Skeletal muscle cell (primary cell): ENCODE results near the gene IGF2BP3.
A peak's percentile ranks its signal among the peaks of the same experiment; 100 is the strongest.
"Not testable (repeated sequence)": the region's sequence is repeated elsewhere in the genome, so short reads cannot be mapped to it uniquely, and the experiment has no call there.

Experiments used
- DNase-seq: peaks from one replicate; pipeline ENCODE4 v3.0.0-alpha.2; 2010; ENCODE audit warnings: low read depth
- H3K4me3 ChIP-seq: 2 replicates; pipeline ENCODE4 v1.5.1; 2011; ENCODE audit warnings: low read depth, mild to moderate bottlenecking, control low read depth, low read length, moderate library complexity

The IGF2BP3 gene

GRCh38 chr7:23434147-23434917 is 36.0 kb downstream of the IGF2BP3 start:
- DNase-seq, result no peak
- H3K4me3 ChIP-seq, result no peak overlapping the region

- no peak for DNase-seq
Observed at GRCh38 chr7:23431702-23432199, 38.5 kb downstream of the IGF2BP3 start.

GRCh38 chr7:23430893-23431259 is 39.4 kb downstream of the IGF2BP3 start:
- no peak overlapping the region for H3K4me3 ChIP-seq
- peak; percentile 29 for DNase-seq

More at GRCh38 chr7:23431702-23432199, 38.5 kb downstream of the IGF2BP3 start:
- H3K4me3 ChIP-seq, result no peak overlapping the region

- H3K4me3 ChIP-seq, result no peak overlapping the region
- DNase-seq, result no peak
Observed at GRCh38 chr7:23426876-23427275, 43.4 kb downstream of the IGF2BP3 start.

GRCh38 chr7:23422909-23423308 is 47.4 kb downstream of the IGF2BP3 start:
- DNase-seq, result no peak
- no peak overlapping the region for H3K4me3 ChIP-seq

- no peak overlapping the region for H3K4me3 ChIP-seq
Observed at GRCh38 chr7:23422384-23422783, 47.9 kb downstream of the IGF2BP3 start.

GRCh38 chr7:23419845-23420244 is 50.4 kb downstream of the IGF2BP3 start:
- no peak for DNase-seq
- no peak overlapping the region for H3K4me3 ChIP-seq

More at GRCh38 chr7:23422384-23422783, 47.9 kb downstream of the IGF2BP3 start:
- no peak for DNase-seq

- no peak overlapping the region for H3K4me3 ChIP-seq
- no peak for DNase-seq
Observed at GRCh38 chr7:23419160-23419559, 51.1 kb downstream of the IGF2BP3 start.

- peak; percentile 32 for DNase-seq
Observed at GRCh38 chr7:23418046-23418445, 52.2 kb downstream of the IGF2BP3 start.

GRCh38 chr7:23415198-23415597 is 55.1 kb downstream of the IGF2BP3 start:
- no peak overlapping the region for H3K4me3 ChIP-seq
- no peak for DNase-seq

More at GRCh38 chr7:23418046-23418445, 52.2 kb downstream of the IGF2BP3 start:
- H3K4me3 ChIP-seq, result no peak overlapping the region

GRCh38 chr7:23410446-23411183 is 59.7 kb downstream of the IGF2BP3 start:
- no peak for DNase-seq
- no peak overlapping the region for H3K4me3 ChIP-seq

GRCh38 chr7:23406564-23406963 is 63.7 kb downstream of the IGF2BP3 start:
- H3K4me3 ChIP-seq, DNase-seq: not testable (repeated sequence)

- no peak for DNase-seq
- H3K4me3 ChIP-seq, result no peak overlapping the region
Observed at GRCh38 chr7:23405240-23405618, 65.1 kb downstream of the IGF2BP3 start.

- no peak overlapping the region for H3K4me3 ChIP-seq
- DNase-seq, result no peak
Observed at GRCh38 chr7:23404546-23405239, 65.6 kb downstream of the IGF2BP3 start.

- no peak for DNase-seq
- no peak overlapping the region for H3K4me3 ChIP-seq
Observed at GRCh38 chr7:23403970-23404369, 66.3 kb downstream of the IGF2BP3 start.

- H3K4me3 ChIP-seq, DNase-seq: not testable (repeated sequence)
Observed at GRCh38 chr7:23398090-23398489, 72.2 kb downstream of the IGF2BP3 start.

- H3K4me3 ChIP-seq, result no peak overlapping the region
- DNase-seq, result no peak
Observed at GRCh38 chr7:23397241-23397640, 73.0 kb downstream of the IGF2BP3 start.

- peak; percentile 54 for DNase-seq
- no peak overlapping the region for H3K4me3 ChIP-seq
Observed at GRCh38 chr7:23396222-23397015, 73.9 kb downstream of the IGF2BP3 start.

GRCh38 chr7:23394488-23395171 is 75.7 kb downstream of the IGF2BP3 start:
- H3K4me3 ChIP-seq, result no peak overlapping the region
- no peak for DNase-seq
